BLaER1 treated with 17β-estradiol and CSF1 and Interleukin-3, amounts not matched to agents 10 nM and 100 nM (cell line): Measurements from ENCODE around the gene ADARB2.

Source experiments
- H3K27ac ChIP-seq, 11 experiments: shearing (Covaris generic); formaldehyde crosslinking; 2 replicates each; pipeline ENCODE4 v1.8.1; 2022
- H3K27me3 ChIP-seq, 11 experiments: shearing (Covaris generic); formaldehyde crosslinking; 2 replicates each; pipeline ENCODE4 v1.8.1; 2022
- H3K36me3 ChIP-seq, 11 experiments: shearing (Covaris generic); formaldehyde crosslinking; 2 replicates each; pipeline ENCODE4 v1.8.1; 2022
- H3K4me1 ChIP-seq, 10 experiments: shearing (Covaris generic); formaldehyde crosslinking; 2 replicates each; pipeline ENCODE4 v1.8.1; 2022
- H3K4me2 ChIP-seq, 11 experiments: shearing (Covaris generic); formaldehyde crosslinking; 2 replicates each; pipeline ENCODE4 v1.8.1; 2022
- H3K4me3 ChIP-seq, 10 experiments: shearing (Covaris generic); formaldehyde crosslinking; 2 replicates each; pipeline ENCODE4 v1.8.1; 2022
- H3K9ac ChIP-seq, 11 experiments: shearing (Covaris generic); formaldehyde crosslinking; 2 replicates each; pipeline ENCODE4 v1.8.1; 2022
- H3K9me3 ChIP-seq, 11 experiments: shearing (Covaris generic); formaldehyde crosslinking; replicated peaks in 1 of 11; 2 replicates each; pipeline ENCODE4 v1.8.1; 2022
- H4K20me1 ChIP-seq, 11 experiments: shearing (Covaris generic); formaldehyde crosslinking; 2 replicates each; pipeline ENCODE4 v1.8.1; 2022
- Cebpa-rat ChIP-seq, 11 experiments: shearing (Covaris generic); IDR thresholded peaks; 2 replicates each; pipeline ENCODE4 v1.8.1; 2022

Gene ADARB2

DNA sequence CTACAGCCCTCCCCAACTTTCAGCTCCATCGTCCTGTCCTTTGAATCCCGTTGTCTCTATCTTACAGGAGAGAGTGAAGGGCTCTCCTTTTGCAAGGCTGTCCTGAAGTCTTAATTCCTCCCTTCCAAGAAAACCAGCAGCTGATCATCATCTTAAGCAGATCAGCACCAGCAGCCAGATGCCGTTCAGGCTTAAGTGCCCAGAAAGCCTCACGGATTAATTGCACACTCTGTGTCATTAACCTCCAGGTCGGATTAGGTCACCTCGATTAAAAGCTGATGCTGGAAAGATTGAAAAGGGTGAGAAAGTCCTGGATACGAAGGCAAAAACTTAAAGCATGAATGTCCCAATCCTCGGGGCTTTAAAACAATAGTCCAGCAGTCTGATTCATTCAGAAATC is 24.8 kb upstream of the ADARB2 start:
- H3K27me3 ChIP-seq = no peaks in the 10 kb centered on the region
- H3K4me1 ChIP-seq = no peaks in the 10 kb centered on the region
- H3K27ac ChIP-seq = no peak overlapping the region
- no peak overlapping the region for H3K4me3 ChIP-seq
- H3K36me3 ChIP-seq = no peaks in the 10 kb centered on the region
- H3K9me3 ChIP-seq = peaks cover 13 to 39% (median 31%) of the 10 kb centered on the region in 11 experiments
- H3K9ac ChIP-seq = no peak overlapping the region
- H4K20me1 ChIP-seq = no peaks in the 10 kb centered on the region
- no peak for TF ChIP-seq Cebpa-rat (IDR thresholded peaks at IDR 0.05)
- no peak overlapping the region for H3K4me2 ChIP-seq

GRCh38 chr10:1754506-1755153 is 17.3 kb upstream of the ADARB2 start:
- H3K9ac ChIP-seq = no peak overlapping the region

GRCh38 chr10:1752153-1752552 is 14.8 kb upstream of the ADARB2 start:
- Histone ChIP-seq H3K27me3 (no peaks in the 10 kb centered on the region), H3K4me2 (no peak overlapping the region), H4K20me1 (no peaks in the 10 kb centered on the region), H3K27ac (no peak overlapping the region), H3K9ac (no peak overlapping the region), H3K4me3 (no peak overlapping the region), H3K9me3 (peaks cover 30 to 48% (median 38%) of the 10 kb centered on the region in 11 experiments), H3K4me1 (peaks cover 0 to 37% (median 18%) of the 10 kb centered on the region in 10 experiments; a peak in 11 of 20 replicates), H3K36me3 (0 out of 22 replicates have a peak, but pooled peaks cover 0 to 8% (median 0%) of the 10 kb centered on the region in 11 experiments)
- no peak for TF ChIP-seq Cebpa-rat (IDR thresholded peaks at IDR 0.05)

More at GRCh38 chr10:1754506-1755153, 17.3 kb upstream of the ADARB2 start:
- H3K36me3 ChIP-seq = no peaks in the 10 kb centered on the region
- peak overlapping the region in 7 of 11 experiments; percentile 1 to 49 (median 44); a peak in 13 of 22 replicates for H3K4me2 ChIP-seq
- H3K27me3 ChIP-seq = no peaks in the 10 kb centered on the region
- H3K9me3 ChIP-seq = peaks cover 34 to 51% (median 44%) of the 10 kb centered on the region in 11 experiments
- no peak overlapping the region for H3K4me3 ChIP-seq
- no peaks in the 10 kb centered on the region for H4K20me1 ChIP-seq
- H3K4me1 ChIP-seq = peaks cover 0 to 26% (median 14%) of the 10 kb centered on the region in 10 experiments; a peak in 11 of 20 replicates
- no peak for TF ChIP-seq Cebpa-rat (IDR thresholded peaks at IDR 0.05)
- H3K27ac ChIP-seq = no peak overlapping the region

- H3K4me3 ChIP-seq = no peak overlapping the region
- H3K27me3 ChIP-seq = no peaks in the 10 kb centered on the region; a peak in 1 of 22 replicates
- TF ChIP-seq Cebpa-rat (IDR thresholded peaks at IDR 0.05) = no peak
- H3K36me3 ChIP-seq = 0 out of 22 replicates have a peak, but pooled peaks cover 0 to 8% (median 0%) of the 10 kb centered on the region in 11 experiments
- H4K20me1 ChIP-seq = no peaks in the 10 kb centered on the region
- no peak overlapping the region for H3K9ac ChIP-seq
- H3K4me1 ChIP-seq = peaks cover 0 to 33% (median 21%) of the 10 kb centered on the region in 10 experiments; a peak in 13 of 20 replicates
- H3K27ac ChIP-seq = no peak overlapping the region
- H3K4me2 ChIP-seq = peak overlapping the region in 5 of 11 experiments; percentile 3 to 45 (median 22); a peak in 9 of 22 replicates
- peaks cover 30 to 47% (median 38%) of the 10 kb centered on the region in 11 experiments for H3K9me3 ChIP-seq
These were observed 10.3 kb upstream of the ADARB2 start for GRCh38 chr10:1747590-1748157.

DNA sequence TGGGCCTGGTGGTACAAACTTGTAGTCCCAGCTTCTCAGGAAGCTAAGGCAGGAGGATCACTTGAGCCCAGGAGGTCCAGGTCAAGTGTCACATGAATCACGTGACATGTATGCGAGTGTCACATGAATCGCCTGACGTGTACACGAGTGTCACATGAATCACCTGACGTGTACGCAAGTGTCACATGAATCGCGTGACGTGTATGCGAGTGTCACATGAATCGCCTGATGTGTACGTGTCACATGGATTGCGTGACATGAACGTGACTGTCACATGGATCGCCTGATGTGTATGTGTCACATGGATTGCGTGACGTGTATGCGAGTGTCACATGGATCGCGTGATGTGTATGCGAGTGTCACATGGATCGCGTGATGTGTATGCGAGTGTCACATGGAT is 9.5 kb upstream of the ADARB2 start:
- H3K4me1 ChIP-seq = peaks cover 0 to 37% (median 21%) of the 10 kb centered on the region in 10 experiments; a peak in 13 of 20 replicates
- TF ChIP-seq Cebpa-rat (IDR thresholded peaks at IDR 0.05) = no peak
- H3K27me3 ChIP-seq = no peaks in the 10 kb centered on the region; a peak in 1 of 22 replicates
- H3K9ac ChIP-seq = no peak overlapping the region
- H3K9me3 ChIP-seq = peaks cover 30 to 43% (median 37%) of the 10 kb centered on the region in 11 experiments
- H3K4me2 ChIP-seq = no peak overlapping the region
- 0 out of 22 replicates have a peak, but pooled peaks cover 0 to 8% (median 0%) of the 10 kb centered on the region in 11 experiments for H3K36me3 ChIP-seq
- no peak overlapping the region for H3K4me3 ChIP-seq
- H3K27ac ChIP-seq = no peak overlapping the region
- no peaks in the 10 kb centered on the region for H4K20me1 ChIP-seq

DNA sequence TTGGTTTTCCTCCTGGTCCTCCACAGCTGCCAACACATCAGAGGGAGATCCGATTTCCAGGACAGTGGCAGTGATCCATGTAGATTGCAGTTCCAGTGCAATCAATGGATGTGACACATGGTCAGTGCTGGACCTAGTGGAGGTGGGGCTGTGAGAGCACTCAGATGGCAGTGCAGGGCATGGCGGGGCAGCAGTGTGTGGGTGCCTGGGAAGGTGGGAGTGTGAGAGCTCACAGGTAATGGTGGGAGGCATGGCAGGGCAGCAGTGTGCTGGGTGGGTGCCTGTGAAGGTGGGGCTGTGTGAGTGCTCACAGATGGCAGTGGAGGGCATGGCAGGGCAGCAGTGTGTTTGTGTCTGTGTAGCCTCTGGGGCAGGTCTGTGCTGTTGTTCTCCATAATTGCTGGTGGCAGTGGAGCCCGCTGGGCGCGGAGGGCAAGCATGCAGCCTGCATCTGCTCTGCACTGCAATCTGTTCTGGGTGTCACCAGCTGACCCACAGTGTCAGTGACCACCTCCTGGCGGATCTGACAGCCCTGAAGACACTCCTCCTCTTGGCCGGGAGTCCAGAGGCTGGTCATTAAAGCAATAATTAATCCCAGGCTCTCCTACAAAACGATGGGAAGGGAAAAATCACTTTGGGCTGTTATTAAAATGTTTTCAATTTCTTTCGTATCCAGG is 8.6 kb upstream of the ADARB2 start:
- Histone ChIP-seq H3K4me1 (peaks cover 0 to 45% (median 21%) of the 10 kb centered on the region in 10 experiments; a peak in 13 of 20 replicates), H4K20me1 (no peaks in the 10 kb centered on the region), H3K36me3 (0 out of 22 replicates have a peak, but pooled peaks cover 0 to 8% (median 0%) of the 10 kb centered on the region in 11 experiments), H3K9ac (no peak overlapping the region), H3K4me3 (no peak overlapping the region), H3K27ac (no peak overlapping the region), H3K9me3 (peaks cover 28 to 34% (median 30%) of the 10 kb centered on the region in 11 experiments), H3K27me3 (peaks cover 0 to 7% (median 2%) of the 10 kb centered on the region in 11 experiments; a peak in 7 of 22 replicates), H3K4me2 (no peak overlapping the region)
- TF ChIP-seq Cebpa-rat (IDR thresholded peaks at IDR 0.05) = no peak

- Histone ChIP-seq H3K36me3 (0 out of 22 replicates have a peak, but pooled peaks cover 0 to 8% (median 0%) of the 10 kb centered on the region in 11 experiments), H3K27ac (no peak overlapping the region), H3K27me3 (peaks cover 4 to 20% (median 16%) of the 10 kb centered on the region in 11 experiments; a peak in 20 of 22 replicates), H3K4me3 (no peak overlapping the region), H3K9ac (no peak overlapping the region), H3K9me3 (peaks cover 14 to 20% (median 17%) of the 10 kb centered on the region in 11 experiments), H3K4me2 (peak overlapping the region in 8 of 11 experiments; percentile 8 to 74 (median 60); a peak in 11 of 22 replicates), H3K4me1 (peaks cover 0 to 59% (median 31%) of the 10 kb centered on the region in 10 experiments; a peak in 16 of 20 replicates), H4K20me1 (peaks cover 0 to 8% (median 0%) of the 10 kb centered on the region in 11 experiments; a peak in 3 of 22 replicates)
- TF ChIP-seq Cebpa-rat (IDR thresholded peaks at IDR 0.05) = no peak
These were observed 7.2 kb upstream of the ADARB2 start for GRCh38 chr10:1744524-1744923.

- Histone ChIP-seq H3K36me3 (no peaks in the 10 kb centered on the region), H3K4me3 (no peak overlapping the region), H3K27me3 (peaks cover 4 to 32% (median 21%) of the 10 kb centered on the region in 11 experiments; a peak in 20 of 22 replicates), H3K4me2 (peak overlapping the region in 8 of 11 experiments; percentile 50 to 74 (median 62); a peak in 16 of 22 replicates), H4K20me1 (peaks cover 0 to 14% (median 0%) of the 10 kb centered on the region in 11 experiments; a peak in 4 of 22 replicates), H3K27ac (no peak overlapping the region), H3K4me1 (peaks cover 0 to 72% (median 45%) of the 10 kb centered on the region in 10 experiments; a peak in 16 of 20 replicates), H3K9ac (no peak overlapping the region), H3K9me3 (peaks cover under 1 to 6% (median 3%) of the 10 kb centered on the region in 11 experiments; a peak in 17 of 22 replicates)
- no peak for TF ChIP-seq Cebpa-rat (IDR thresholded peaks at IDR 0.05)
These were observed 5.8 kb upstream of the ADARB2 start for GRCh38 chr10:1743141-1743540.
